GM23338 (cell line): ENCODE measurements around the gene L2HGDH. TPM values are rescaled to one million over a fixed set of nuclear protein-coding genes. Genes with fewer than 3 reads are reported as not detected.

ENCODE experiments used
- ATAC-seq: fragments of 200-7000 bp; cut with Tn5 transposase; 3 replicates; pipeline ENCODE4 v1.9.1; 2020
- DNase-seq: peaks from one replicate; pipeline ENCODE4 v3.0.0-alpha.2; 2015; ENCODE audit warnings: low spot score
- H2AFZ ChIP-seq: fragments of 200-600 bp; sonication (generic); 2 replicates; pipeline ENCODE4 v1.8.0; 2016; ENCODE audit warnings: antibody characterized with exemption, mild to moderate bottlenecking, moderate library complexity
- H3F3A ChIP-seq: fragments of 200-600 bp; sonication (generic); replicated peaks from 2 replicates; pipeline ENCODE4 v1.8.0; 2017; ENCODE audit warnings: antibody characterized with exemption, mixed run types, low read depth
- H3K27ac ChIP-seq: fragments of 200-600 bp; sonication (generic); 2 replicates; pipeline ENCODE4 v1.6.1; 2016; ENCODE audit warnings: low read depth
- H3K27me3 ChIP-seq: fragments of 200-600 bp; sonication (generic); 2 replicates; pipeline ENCODE4 v1.8.0; 2016; ENCODE audit warnings: mild to moderate bottlenecking, mixed run types, moderate library complexity; ENCODE audit not compliant: insufficient read depth
- H3K36me3 ChIP-seq: fragments of 200-600 bp; sonication (generic); 2 replicates; pipeline ENCODE4 v1.8.0; 2016; ENCODE audit warnings: mild to moderate bottlenecking; ENCODE audit not compliant: insufficient read depth
- H3K4me1 ChIP-seq: fragments of 200-600 bp; sonication (generic); 2 replicates; pipeline ENCODE4 v1.8.0; 2016; ENCODE audit warnings: mild to moderate bottlenecking, moderate library complexity; ENCODE audit not compliant: insufficient read depth
- H3K4me2 ChIP-seq: fragments of 200-600 bp; sonication (generic); 2 replicates; pipeline ENCODE4 v1.7.1; 2017; ENCODE audit warnings: mixed run types
- H3K4me3 ChIP-seq: fragments of 200-600 bp; sonication (generic); 2 replicates; pipeline ENCODE4 v1.6.1; 2016; ENCODE audit warnings: mixed run types
- H3K79me2 ChIP-seq: fragments of 200-600 bp; sonication (generic); replicated peaks from 2 replicates; pipeline ENCODE4 v1.8.0; 2017; ENCODE audit warnings: mild to moderate bottlenecking; ENCODE audit not compliant: insufficient read depth
- H3K9me2 ChIP-seq: fragments of 200-600 bp; sonication (generic); 2 replicates; pipeline ENCODE4 v1.8.0; 2017; ENCODE audit not compliant: insufficient read depth
- H4K20me1 ChIP-seq: fragments of 200-600 bp; sonication (generic); replicated peaks from 2 replicates; pipeline ENCODE4 v1.8.0; 2017; ENCODE audit warnings: mild to moderate bottlenecking; ENCODE audit not compliant: insufficient read depth
- H3K27ac Mint-ChIP-seq: 2 replicates; pipeline ENCODE4 v1.8.0; 2020; ENCODE audit warnings: inconsistent platforms, mild to moderate bottlenecking, moderate library complexity, mixed read lengths
- H3K27me3 Mint-ChIP-seq: 3 replicates; pipeline ENCODE4 v1.8.0; 2022; ENCODE audit warnings: low read depth, mild to moderate bottlenecking, moderate library complexity, mixed read lengths, inconsistent platforms; ENCODE audit not compliant: insufficient read depth, poor library complexity
- H3K36me3 Mint-ChIP-seq: 3 replicates; pipeline ENCODE4 v1.8.0; 2021; ENCODE audit warnings: low read depth, mild to moderate bottlenecking, inconsistent platforms, moderate library complexity, mixed read lengths
- H3K4me1 Mint-ChIP-seq: 3 replicates; pipeline ENCODE4 v1.8.0; 2020; ENCODE audit warnings: mild to moderate bottlenecking, inconsistent platforms, mixed read lengths
- H3K4me3 Mint-ChIP-seq: 3 replicates; pipeline ENCODE4 v1.8.0; 2021; ENCODE audit warnings: moderate library complexity, mild to moderate bottlenecking, inconsistent platforms, mixed read lengths
- H3K9me3 Mint-ChIP-seq: 3 replicates; pipeline ENCODE4 v1.8.0; 2020; ENCODE audit warnings: moderate library complexity, mild to moderate bottlenecking, inconsistent platforms, mixed read lengths
- CREB1 ChIP-seq: fragments of 250-450 bp; sonication (Bioruptor Pico); IDR thresholded peaks from 2 replicates; pipeline ENCODE4 v1.5.0; 2020; ENCODE audit warnings: low read depth, mild to moderate bottlenecking, moderate library complexity
- EZH2phosphoT487 ChIP-seq: fragments of 200-600 bp; sonication (generic); IDR thresholded peaks from one replicate; pipeline ENCODE4 v1.8.1; 2018; ENCODE audit warnings: antibody characterized with exemption; ENCODE audit not compliant: unreplicated experiment
- JUNB ChIP-seq: IDR thresholded peaks from one replicate; pipeline ENCODE4 v1.6.1; 2016; ENCODE audit warnings: antibody characterized with exemption; ENCODE audit not compliant: unreplicated experiment
- NANOG ChIP-seq: IDR thresholded peaks from 2 replicates; pipeline ENCODE4 v1.6.1; 2016; ENCODE audit warnings: antibody characterized with exemption, borderline replicate concordance
- POLR2AphosphoS5 ChIP-seq: IDR thresholded peaks from 2 replicates; pipeline ENCODE4 v1.6.1; 2016; ENCODE audit warnings: antibody characterized with exemption, low read depth
- STAT1 ChIP-seq: IDR thresholded peaks from one replicate; pipeline ENCODE4 v1.6.1; 2016; ENCODE audit warnings: antibody characterized with exemption; ENCODE audit not compliant: unreplicated experiment
- ZNF114 ChIP-seq: fragments of 250-450 bp; sonication (Bioruptor Pico); IDR thresholded peaks from 2 replicates; pipeline ENCODE4 v1.5.0; 2020; ENCODE audit warnings: mild to moderate bottlenecking, moderate library complexity
- ZNF331 ChIP-seq: fragments of 250-450 bp; sonication (Bioruptor Pico); IDR thresholded peaks from 2 replicates; pipeline ENCODE4 v1.5.0; 2020; ENCODE audit warnings: low read depth, mild to moderate bottlenecking, moderate library complexity
- ZNF462 ChIP-seq: fragments of 250-450 bp; sonication (Bioruptor Pico); IDR thresholded peaks from 2 replicates; pipeline ENCODE4 v1.5.0; 2020; ENCODE audit warnings: mild to moderate bottlenecking, moderate library complexity
- polyA plus RNA-seq: library from polyadenylated mRNA; unstranded; fragments of >200 nt; fragmentation: Nextera tagmentation; extraction: Ambion mirVana; gene quantifications from 2 replicates; pipeline ENCODE4 v1.2.1, GENCODE V29; 2016
- total RNA-seq: library from RNA; depleted of rRNA; stranded (reverse); fragments of >200 nt; shearing (Covaris generic); gene quantifications from 2 replicates; pipeline ENCODE4 v1.2.3, GENCODE V29; 2014
- TF ChIP-seq, protein P1 (sequence below), 2 experiments: fragments of 200-600 bp in 1 of 2; sonication (generic) in 1 of 2; conservative IDR thresholded peaks; 2 replicates each; pipeline versions ENCODE4 v1.5.1 to v1.6.1; 2016 to 2017; ENCODE audit warnings: antibody characterized with exemption in 2 of 2, low read depth in 2 of 2, mild to moderate bottlenecking in 2 of 2, moderate library complexity in 1 of 2
- TF ChIP-seq, protein P2 (sequence below): IDR thresholded peaks from one replicate; pipeline ENCODE4 v1.6.1; 2018; ENCODE audit warnings: antibody characterized with exemption; ENCODE audit not compliant: unreplicated experiment

L2HGDH gene
- total and polyA plus RNA-seq, 2 experiments from 2014 or later = 13.5 to 28.5 TPM

DNA sequence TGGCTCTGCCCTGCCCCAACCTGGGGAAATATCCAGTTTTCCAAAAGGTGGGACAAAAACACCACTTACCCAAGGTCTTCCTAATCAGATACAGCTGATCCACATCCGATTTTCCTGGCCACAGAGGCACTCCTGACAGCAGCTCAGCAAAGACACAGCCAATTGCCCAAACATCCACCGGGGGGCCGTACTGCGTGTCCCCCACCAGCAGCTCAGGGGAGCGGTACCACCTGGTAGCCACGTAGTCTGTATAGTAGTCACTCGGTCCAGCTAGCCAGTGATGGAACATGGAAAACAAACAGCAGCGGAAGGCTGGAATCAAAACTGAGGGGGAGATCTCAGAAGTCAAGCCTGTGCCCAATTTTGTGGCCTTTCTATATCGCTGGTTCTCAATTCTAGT is 28.9 kb upstream of the L2HGDH start:
- no peaks in the 10 kb centered on the region for H4K20me1 ChIP-seq
- no peaks in the 10 kb centered on the region for H3K9me3 Mint-ChIP-seq
- peaks cover 27% of the 10 kb centered on the region for H3K4me1 Mint-ChIP-seq
- TF ChIP-seq, protein P1, sequence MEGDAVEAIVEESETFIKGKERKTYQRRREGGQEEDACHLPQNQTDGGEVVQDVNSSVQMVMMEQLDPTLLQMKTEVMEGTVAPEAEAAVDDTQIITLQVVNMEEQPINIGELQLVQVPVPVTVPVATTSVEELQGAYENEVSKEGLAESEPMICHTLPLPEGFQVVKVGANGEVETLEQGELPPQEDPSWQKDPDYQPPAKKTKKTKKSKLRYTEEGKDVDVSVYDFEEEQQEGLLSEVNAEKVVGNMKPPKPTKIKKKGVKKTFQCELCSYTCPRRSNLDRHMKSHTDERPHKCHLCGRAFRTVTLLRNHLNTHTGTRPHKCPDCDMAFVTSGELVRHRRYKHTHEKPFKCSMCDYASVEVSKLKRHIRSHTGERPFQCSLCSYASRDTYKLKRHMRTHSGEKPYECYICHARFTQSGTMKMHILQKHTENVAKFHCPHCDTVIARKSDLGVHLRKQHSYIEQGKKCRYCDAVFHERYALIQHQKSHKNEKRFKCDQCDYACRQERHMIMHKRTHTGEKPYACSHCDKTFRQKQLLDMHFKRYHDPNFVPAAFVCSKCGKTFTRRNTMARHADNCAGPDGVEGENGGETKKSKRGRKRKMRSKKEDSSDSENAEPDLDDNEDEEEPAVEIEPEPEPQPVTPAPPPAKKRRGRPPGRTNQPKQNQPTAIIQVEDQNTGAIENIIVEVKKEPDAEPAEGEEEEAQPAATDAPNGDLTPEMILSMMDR (conservative IDR thresholded peaks at IDR 0.05; ENCODE audit: low read depth in 2 of 2) = peak; percentile 53 to 58
- no peak for TF ChIP-seq ZNF114 (CRISPR knock-in tag)
- H3K36me3 ChIP-seq = no peaks in the 10 kb centered on the region
- H3K9me2 ChIP-seq = no peaks in the 10 kb centered on the region
- ATAC-seq = peak; percentile 82
- no peak overlapping the region for H3K27ac Mint-ChIP-seq
- no peak overlapping the region for H3K27ac ChIP-seq
- peaks cover 5% of the 10 kb centered on the region for H3K4me1 ChIP-seq
- H3K27me3 Mint-ChIP-seq = peaks cover under 1% of the 10 kb centered on the region
- no peak overlapping the region for H3K4me3 ChIP-seq
- H3F3A ChIP-seq = no peaks in the 10 kb centered on the region
- no peaks in the 10 kb centered on the region for H3K27me3 ChIP-seq
- DNase-seq = peak; percentile 68
- H3K4me3 Mint-ChIP-seq = no peak overlapping the region
- H3K79me2 ChIP-seq = no peaks in the 10 kb centered on the region
- H3K36me3 Mint-ChIP-seq = no peaks in the 10 kb centered on the region
- no peak overlapping the region for H3K4me2 ChIP-seq
- no peak overlapping the region for H2AFZ ChIP-seq

- Mint-ChIP-seq H3K27me3 (peaks cover 4% of the 10 kb centered on the region), H3K9me3 (no peaks in the 10 kb centered on the region), H3K4me1 (peaks cover 31% of the 10 kb centered on the region), H3K4me3 (no peak overlapping the region), H3K36me3 (no peaks in the 10 kb centered on the region), H3K27ac (no peak overlapping the region)
- Histone ChIP-seq H3K36me3 (no peaks in the 10 kb centered on the region), H4K20me1 (no peaks in the 10 kb centered on the region), H3K4me3 (no peak overlapping the region), H3K9me2 (no peaks in the 10 kb centered on the region), H3K27ac (no peak overlapping the region), H3K79me2 (no peaks in the 10 kb centered on the region), H2AFZ (no peak overlapping the region), H3K27me3 (no peaks in the 10 kb centered on the region), H3K4me2 (no peak overlapping the region), H3K4me1 (peaks cover 9% of the 10 kb centered on the region), H3F3A (no peaks in the 10 kb centered on the region)
- no peak for ATAC-seq
- DNase-seq = no peak
- TF ChIP-seq JUNB (no peak), CREB1 (no peak), STAT1 (no peak), ZNF462 (CRISPR knock-in tag) (no peak), NANOG (no peak), EZH2phosphoT487 (no peak), ZNF331 (CRISPR knock-in tag) (no peak), POLR2AphosphoS5 (no peak)
- TF ChIP-seq, protein P2, sequence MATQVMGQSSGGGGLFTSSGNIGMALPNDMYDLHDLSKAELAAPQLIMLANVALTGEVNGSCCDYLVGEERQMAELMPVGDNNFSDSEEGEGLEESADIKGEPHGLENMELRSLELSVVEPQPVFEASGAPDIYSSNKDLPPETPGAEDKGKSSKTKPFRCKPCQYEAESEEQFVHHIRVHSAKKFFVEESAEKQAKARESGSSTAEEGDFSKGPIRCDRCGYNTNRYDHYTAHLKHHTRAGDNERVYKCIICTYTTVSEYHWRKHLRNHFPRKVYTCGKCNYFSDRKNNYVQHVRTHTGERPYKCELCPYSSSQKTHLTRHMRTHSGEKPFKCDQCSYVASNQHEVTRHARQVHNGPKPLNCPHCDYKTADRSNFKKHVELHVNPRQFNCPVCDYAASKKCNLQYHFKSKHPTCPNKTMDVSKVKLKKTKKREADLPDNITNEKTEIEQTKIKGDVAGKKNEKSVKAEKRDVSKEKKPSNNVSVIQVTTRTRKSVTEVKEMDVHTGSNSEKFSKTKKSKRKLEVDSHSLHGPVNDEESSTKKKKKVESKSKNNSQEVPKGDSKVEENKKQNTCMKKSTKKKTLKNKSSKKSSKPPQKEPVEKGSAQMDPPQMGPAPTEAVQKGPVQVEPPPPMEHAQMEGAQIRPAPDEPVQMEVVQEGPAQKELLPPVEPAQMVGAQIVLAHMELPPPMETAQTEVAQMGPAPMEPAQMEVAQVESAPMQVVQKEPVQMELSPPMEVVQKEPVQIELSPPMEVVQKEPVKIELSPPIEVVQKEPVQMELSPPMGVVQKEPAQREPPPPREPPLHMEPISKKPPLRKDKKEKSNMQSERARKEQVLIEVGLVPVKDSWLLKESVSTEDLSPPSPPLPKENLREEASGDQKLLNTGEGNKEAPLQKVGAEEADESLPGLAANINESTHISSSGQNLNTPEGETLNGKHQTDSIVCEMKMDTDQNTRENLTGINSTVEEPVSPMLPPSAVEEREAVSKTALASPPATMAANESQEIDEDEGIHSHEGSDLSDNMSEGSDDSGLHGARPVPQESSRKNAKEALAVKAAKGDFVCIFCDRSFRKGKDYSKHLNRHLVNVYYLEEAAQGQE = no peak
Observed at GRCh38 chr14:50340045-50340444, 28.0 kb upstream of the L2HGDH start.
